HepG2 (cell line): Measurements from ENCODE around the gene DPH2.

Source experiments
- ADNP ChIP-seq: sonication (generic); formaldehyde crosslinking; IDR thresholded peaks from 2 replicates; pipeline ENCODE4 v1.4.0; 2020; ENCODE audit warnings: missing genetic modification reagents
- BHLHE40 ChIP-seq: IDR thresholded peaks from 2 replicates; pipeline ENCODE4 v1.6.1; 2011; ENCODE audit warnings: low read length, improper control_type of control experiment
- RORA ChIP-seq: sonication (generic); formaldehyde crosslinking; IDR thresholded peaks from 2 replicates; pipeline ENCODE4 v1.5.0; 2020; ENCODE audit warnings: mild to moderate bottlenecking, missing genetic modification reagents, moderate library complexity
- ZNF510 ChIP-seq: sonication (generic); formaldehyde crosslinking; IDR thresholded peaks from 2 replicates; pipeline ENCODE4 v1.4.0; 2020; ENCODE audit warnings: low read depth, mild to moderate bottlenecking, missing genetic modification reagents
- ZNF589 ChIP-seq: sonication (generic); formaldehyde crosslinking; conservative IDR thresholded peaks from 2 replicates; pipeline ENCODE4 v1.8.0; 2022; ENCODE audit warnings: mild to moderate bottlenecking, moderate library complexity, missing genetic modification reagents
- TF ChIP-seq, protein P1 (sequence below): sonication (generic); formaldehyde crosslinking; IDR thresholded peaks from 2 replicates; pipeline ENCODE4 v1.5.0; 2020; ENCODE audit warnings: mild to moderate bottlenecking, missing genetic modification reagents, moderate library complexity
- TF ChIP-seq, protein P2 (sequence below): sonication (generic); formaldehyde crosslinking; IDR thresholded peaks from 2 replicates; pipeline ENCODE4 v1.8.0; 2022; ENCODE audit warnings: low read depth, missing genetic modification reagents
- TF ChIP-seq, protein P3 (sequence below): sonication (generic); formaldehyde crosslinking; IDR thresholded peaks from 2 replicates; pipeline ENCODE4 v1.9.0; 2021; ENCODE audit warnings: missing genetic modification reagents, mild to moderate bottlenecking, borderline replicate concordance

DNA sequence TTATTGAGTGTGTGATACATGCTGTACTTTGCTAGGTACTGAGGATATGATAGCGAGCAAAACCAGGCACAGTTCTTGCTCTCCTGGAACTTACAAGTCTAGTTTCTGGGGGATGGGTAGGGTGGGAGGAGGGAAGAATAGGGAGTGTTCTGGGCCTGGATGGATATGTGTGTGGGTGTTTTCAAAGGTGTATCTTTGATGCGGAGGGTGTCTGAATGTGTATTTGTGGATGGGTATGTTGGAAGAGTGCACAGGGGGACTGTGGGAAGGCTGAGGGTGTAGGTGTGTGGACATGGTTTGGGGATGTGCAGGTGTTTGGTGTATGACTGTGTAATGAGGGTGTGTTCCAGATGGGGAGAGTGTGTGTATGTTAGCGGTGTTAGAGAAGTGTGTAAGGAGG is 4.5 kb upstream of the DPH2 start:
- TF ChIP-seq, protein P1, sequence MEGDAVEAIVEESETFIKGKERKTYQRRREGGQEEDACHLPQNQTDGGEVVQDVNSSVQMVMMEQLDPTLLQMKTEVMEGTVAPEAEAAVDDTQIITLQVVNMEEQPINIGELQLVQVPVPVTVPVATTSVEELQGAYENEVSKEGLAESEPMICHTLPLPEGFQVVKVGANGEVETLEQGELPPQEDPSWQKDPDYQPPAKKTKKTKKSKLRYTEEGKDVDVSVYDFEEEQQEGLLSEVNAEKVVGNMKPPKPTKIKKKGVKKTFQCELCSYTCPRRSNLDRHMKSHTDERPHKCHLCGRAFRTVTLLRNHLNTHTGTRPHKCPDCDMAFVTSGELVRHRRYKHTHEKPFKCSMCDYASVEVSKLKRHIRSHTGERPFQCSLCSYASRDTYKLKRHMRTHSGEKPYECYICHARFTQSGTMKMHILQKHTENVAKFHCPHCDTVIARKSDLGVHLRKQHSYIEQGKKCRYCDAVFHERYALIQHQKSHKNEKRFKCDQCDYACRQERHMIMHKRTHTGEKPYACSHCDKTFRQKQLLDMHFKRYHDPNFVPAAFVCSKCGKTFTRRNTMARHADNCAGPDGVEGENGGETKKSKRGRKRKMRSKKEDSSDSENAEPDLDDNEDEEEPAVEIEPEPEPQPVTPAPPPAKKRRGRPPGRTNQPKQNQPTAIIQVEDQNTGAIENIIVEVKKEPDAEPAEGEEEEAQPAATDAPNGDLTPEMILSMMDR (CRISPR knock-in tag) = no peak
- TF ChIP-seq, protein P2, sequence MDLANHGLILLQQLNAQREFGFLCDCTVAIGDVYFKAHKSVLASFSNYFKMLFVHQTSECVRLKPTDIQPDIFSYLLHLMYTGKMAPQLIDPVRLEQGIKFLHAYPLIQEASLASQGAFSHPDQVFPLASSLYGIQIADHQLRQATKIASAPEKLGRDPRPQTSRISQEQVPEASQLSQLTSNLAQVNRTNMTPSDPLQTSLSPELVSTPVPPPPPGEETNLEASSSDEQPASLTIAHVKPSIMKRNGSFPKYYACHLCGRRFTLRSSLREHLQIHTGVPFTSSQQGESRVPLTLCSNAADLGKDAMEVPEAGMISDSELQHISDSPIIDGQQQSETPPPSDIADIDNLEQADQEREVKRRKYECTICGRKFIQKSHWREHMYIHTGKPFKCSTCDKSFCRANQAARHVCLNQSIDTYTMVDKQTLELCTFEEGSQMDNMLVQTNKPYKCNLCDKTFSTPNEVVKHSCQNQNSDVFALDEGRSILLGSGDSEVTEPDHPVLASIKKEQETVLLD (CRISPR knock-in tag) = no peak
- TF ChIP-seq, protein P3, sequence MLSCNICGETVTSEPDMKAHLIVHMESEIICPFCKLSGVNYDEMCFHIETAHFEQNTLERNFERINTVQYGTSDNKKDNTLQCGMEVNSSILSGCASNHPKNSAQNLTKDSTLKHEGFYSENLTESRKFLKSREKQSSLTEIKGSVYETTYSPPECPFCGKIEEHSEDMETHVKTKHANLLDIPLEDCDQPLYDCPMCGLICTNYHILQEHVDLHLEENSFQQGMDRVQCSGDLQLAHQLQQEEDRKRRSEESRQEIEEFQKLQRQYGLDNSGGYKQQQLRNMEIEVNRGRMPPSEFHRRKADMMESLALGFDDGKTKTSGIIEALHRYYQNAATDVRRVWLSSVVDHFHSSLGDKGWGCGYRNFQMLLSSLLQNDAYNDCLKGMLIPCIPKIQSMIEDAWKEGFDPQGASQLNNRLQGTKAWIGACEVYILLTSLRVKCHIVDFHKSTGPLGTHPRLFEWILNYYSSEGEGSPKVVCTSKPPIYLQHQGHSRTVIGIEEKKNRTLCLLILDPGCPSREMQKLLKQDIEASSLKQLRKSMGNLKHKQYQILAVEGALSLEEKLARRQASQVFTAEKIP = no peak
- TF ChIP-seq BHLHE40 = no peak
- TF ChIP-seq ZNF589 (CRISPR knock-in tag) = no peak
- TF ChIP-seq RORA = no peak
- TF ChIP-seq ADNP = no peak
- no peak for TF ChIP-seq ZNF510 (CRISPR knock-in tag)
